ENCODE measurements around the gene MESD. TPM values are rescaled to one million over a fixed set of nuclear protein-coding genes. Genes with fewer than 3 reads are reported as not detected.

Gene MESD
- total RNA-seq, 1 experiment from 2014 or later: 21.9 TPM

- H3K9me2 ChIP-seq (ENCODE audit: insufficient read depth): no peaks in the 10 kb centered on the region
- no peak for DNase-seq
- no peaks in the 10 kb centered on the region for H3K4me1 ChIP-seq (replicated peaks; ENCODE audit: insufficient read depth)
- no peaks in the 10 kb centered on the region for H3K36me3 ChIP-seq (ENCODE audit: low read depth)
- H3K79me2 ChIP-seq (ENCODE audit: low read depth): no peaks in the 10 kb centered on the region
- no peak overlapping the region for H3K27ac ChIP-seq
- no peaks in the 10 kb centered on the region for H3K27me3 ChIP-seq (ENCODE audit: insufficient read depth, low read depth)
- H4K20me1 ChIP-seq (ENCODE audit: insufficient read depth): no peaks in the 10 kb centered on the region
- ChIA-PET CTCF (no interaction called here), POLR2A (ENCODE audit: unreplicated experiment) (no interaction called here)
- no TSS peak for BruUV-seq (replicated peaks)
- H3K4me2 ChIP-seq: no peak overlapping the region
- intact Hi-C loops (cut with micrococcal nuclease; ENCODE audit: unreplicated experiment): no loop called here
- no peaks in the 10 kb centered on the region for H3F3A ChIP-seq (ENCODE audit: insufficient read depth, low read depth)
- TF ChIP-seq CTCF (conservative IDR thresholded peaks at IDR 0.05) (no peak), EZH2 (IDR thresholded peaks at IDR 0.05; ENCODE audit: low read depth) (no peak)
- H3K9me3 ChIP-seq (ENCODE audit: insufficient read depth, low read depth): no peaks in the 10 kb centered on the region
- H3K4me3 ChIP-seq: no peak overlapping the region
- H2AFZ ChIP-seq: no peak overlapping the region
These were observed 31.7 kb upstream of the MESD start for GRCh38 chr15:81021321-81021720.

GRCh38 chr15:81018197-81018596, 28.6 kb upstream of the MESD start:
- H3K4me1 ChIP-seq (replicated peaks; ENCODE audit: insufficient read depth): no peaks in the 10 kb centered on the region
- TF ChIP-seq EZH2 (IDR thresholded peaks at IDR 0.05; ENCODE audit: low read depth): no peak
- H3K27me3 ChIP-seq (ENCODE audit: insufficient read depth, low read depth): no peaks in the 10 kb centered on the region
- no peak for DNase-seq
- no peak overlapping the region for H3K4me3 ChIP-seq
- no peaks in the 10 kb centered on the region for H3K79me2 ChIP-seq (ENCODE audit: low read depth)
- intact Hi-C loops (cut with micrococcal nuclease; ENCODE audit: unreplicated experiment): no loop called here
- CTCF ChIA-PET: no interaction called here
- no peaks in the 10 kb centered on the region for H4K20me1 ChIP-seq (ENCODE audit: insufficient read depth)
- H3K9me3 ChIP-seq (ENCODE audit: insufficient read depth, low read depth): no peaks in the 10 kb centered on the region
- H3K4me2 ChIP-seq: no peak overlapping the region
- BruUV-seq (replicated peaks): no TSS peak
- no peaks in the 10 kb centered on the region for H3K9me2 ChIP-seq (ENCODE audit: insufficient read depth)
- H3K27ac ChIP-seq: no peak overlapping the region
- no peak overlapping the region for H2AFZ ChIP-seq
- POLR2A ChIA-PET (ENCODE audit: unreplicated experiment): no interaction called here
- no peaks in the 10 kb centered on the region for H3F3A ChIP-seq (ENCODE audit: insufficient read depth, low read depth)
- H3K36me3 ChIP-seq (ENCODE audit: low read depth): no peaks in the 10 kb centered on the region

GRCh38 chr15:81016489-81017068, 27.0 kb upstream of the MESD start:
- intact Hi-C loops (cut with micrococcal nuclease; ENCODE audit: unreplicated experiment): no loop called here
- no TSS peak for BruUV-seq (replicated peaks)
- no peaks in the 10 kb centered on the region for H3K9me2 ChIP-seq (ENCODE audit: insufficient read depth)
- no peaks in the 10 kb centered on the region for H3K4me1 ChIP-seq (replicated peaks; ENCODE audit: insufficient read depth)
- no peaks in the 10 kb centered on the region for H3K36me3 ChIP-seq (ENCODE audit: low read depth)
- H3K4me2 ChIP-seq: no peak overlapping the region
- CTCF ChIA-PET: no interaction called here
- POLR2A ChIA-PET (ENCODE audit: unreplicated experiment): no interaction called here
- no peaks in the 10 kb centered on the region for H3F3A ChIP-seq (ENCODE audit: insufficient read depth, low read depth)
- H3K27me3 ChIP-seq (ENCODE audit: insufficient read depth, low read depth): no peaks in the 10 kb centered on the region
- H2AFZ ChIP-seq: no peak overlapping the region
- H3K27ac ChIP-seq: no peak overlapping the region
- no peaks in the 10 kb centered on the region for H3K9me3 ChIP-seq (ENCODE audit: insufficient read depth, low read depth)
- H3K79me2 ChIP-seq (ENCODE audit: low read depth): no peaks in the 10 kb centered on the region
- DNase-seq: no peak
- 0 out of 2 replicates have a peak, but pooled peaks cover 5% of the 10 kb centered on the region for H4K20me1 ChIP-seq (ENCODE audit: insufficient read depth)
- H3K4me3 ChIP-seq: no peak overlapping the region
- TF ChIP-seq CTCF (conservative IDR thresholded peaks at IDR 0.05) (no peak), EZH2 (IDR thresholded peaks at IDR 0.05; ENCODE audit: low read depth) (no peak)

Data from PC-9 (cell line).